Lower leg skin (tissue), 4 donors: ENCODE measurements around the gene SLC9A5. TPM values are rescaled to one million over a fixed set of nuclear protein-coding genes. Genes with fewer than 3 reads are reported as not detected.

ENCODE experiments used
- DNase-seq, 2 donors: peaks; one replicate each; pipeline ENCODE4 v3.0.0-alpha.2; 2019; ENCODE audit warnings: low spot score in 2 of 2
- H3K4me3 ChIP-seq: fragments of 200-600 bp; sonication (generic); 2 replicates; pipeline ENCODE4 v1.5.1; 2017; ENCODE audit warnings: mild to moderate bottlenecking, low read depth; ENCODE audit not compliant: poor library complexity, severe bottlenecking
- POLR2A ChIP-seq, 2 donors: fragments of 450-650 bp; IDR thresholded peaks; one replicate each; pipeline ENCODE4 v1.6.1; 2016 to 2017; ENCODE audit warnings: antibody characterized with exemption in 2 of 2, mild to moderate bottlenecking in 1 of 2, moderate library complexity in 1 of 2
- WGBS, 2 donors: methylation state at CpG; one replicate each; pipeline ENCODE4 v1.1.5; 2018; 5-methylcytosine and 5-hydroxymethylcytosine counted together
- intact Hi-C: fragments of 100-400 bp; cut with DNase I; formaldehyde crosslinking; loops from one replicate; pipeline ENCODE4 v1.15.0; 2023; ENCODE audit warnings: low total_unique reads
- total RNA-seq, 4 donors: library from RNA; depleted of rRNA; stranded (reverse); fragments of >200 nt; gene quantifications; one replicate each; pipeline ENCODE4 v1.1.0, GENCODE V29; 2016
- TF ChIP-seq, protein P1 (sequence below), 3 donors: fragments of 450-650 bp; IDR thresholded peaks; one replicate each; pipeline ENCODE4 v1.5.1; 2016; ENCODE audit warnings: antibody characterized with exemption in 3 of 3, mild to moderate bottlenecking in 3 of 3, moderate library complexity in 2 of 3

Gene SLC9A5, protein sequence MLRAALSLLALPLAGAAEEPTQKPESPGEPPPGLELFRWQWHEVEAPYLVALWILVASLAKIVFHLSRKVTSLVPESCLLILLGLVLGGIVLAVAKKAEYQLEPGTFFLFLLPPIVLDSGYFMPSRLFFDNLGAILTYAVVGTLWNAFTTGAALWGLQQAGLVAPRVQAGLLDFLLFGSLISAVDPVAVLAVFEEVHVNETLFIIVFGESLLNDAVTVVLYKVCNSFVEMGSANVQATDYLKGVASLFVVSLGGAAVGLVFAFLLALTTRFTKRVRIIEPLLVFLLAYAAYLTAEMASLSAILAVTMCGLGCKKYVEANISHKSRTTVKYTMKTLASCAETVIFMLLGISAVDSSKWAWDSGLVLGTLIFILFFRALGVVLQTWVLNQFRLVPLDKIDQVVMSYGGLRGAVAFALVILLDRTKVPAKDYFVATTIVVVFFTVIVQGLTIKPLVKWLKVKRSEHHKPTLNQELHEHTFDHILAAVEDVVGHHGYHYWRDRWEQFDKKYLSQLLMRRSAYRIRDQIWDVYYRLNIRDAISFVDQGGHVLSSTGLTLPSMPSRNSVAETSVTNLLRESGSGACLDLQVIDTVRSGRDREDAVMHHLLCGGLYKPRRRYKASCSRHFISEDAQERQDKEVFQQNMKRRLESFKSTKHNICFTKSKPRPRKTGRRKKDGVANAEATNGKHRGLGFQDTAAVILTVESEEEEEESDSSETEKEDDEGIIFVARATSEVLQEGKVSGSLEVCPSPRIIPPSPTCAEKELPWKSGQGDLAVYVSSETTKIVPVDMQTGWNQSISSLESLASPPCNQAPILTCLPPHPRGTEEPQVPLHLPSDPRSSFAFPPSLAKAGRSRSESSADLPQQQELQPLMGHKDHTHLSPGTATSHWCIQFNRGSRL
- under 1 TPM; 0.04 to 0.83 (median 0.64) TPM for total RNA-seq

DNA sequence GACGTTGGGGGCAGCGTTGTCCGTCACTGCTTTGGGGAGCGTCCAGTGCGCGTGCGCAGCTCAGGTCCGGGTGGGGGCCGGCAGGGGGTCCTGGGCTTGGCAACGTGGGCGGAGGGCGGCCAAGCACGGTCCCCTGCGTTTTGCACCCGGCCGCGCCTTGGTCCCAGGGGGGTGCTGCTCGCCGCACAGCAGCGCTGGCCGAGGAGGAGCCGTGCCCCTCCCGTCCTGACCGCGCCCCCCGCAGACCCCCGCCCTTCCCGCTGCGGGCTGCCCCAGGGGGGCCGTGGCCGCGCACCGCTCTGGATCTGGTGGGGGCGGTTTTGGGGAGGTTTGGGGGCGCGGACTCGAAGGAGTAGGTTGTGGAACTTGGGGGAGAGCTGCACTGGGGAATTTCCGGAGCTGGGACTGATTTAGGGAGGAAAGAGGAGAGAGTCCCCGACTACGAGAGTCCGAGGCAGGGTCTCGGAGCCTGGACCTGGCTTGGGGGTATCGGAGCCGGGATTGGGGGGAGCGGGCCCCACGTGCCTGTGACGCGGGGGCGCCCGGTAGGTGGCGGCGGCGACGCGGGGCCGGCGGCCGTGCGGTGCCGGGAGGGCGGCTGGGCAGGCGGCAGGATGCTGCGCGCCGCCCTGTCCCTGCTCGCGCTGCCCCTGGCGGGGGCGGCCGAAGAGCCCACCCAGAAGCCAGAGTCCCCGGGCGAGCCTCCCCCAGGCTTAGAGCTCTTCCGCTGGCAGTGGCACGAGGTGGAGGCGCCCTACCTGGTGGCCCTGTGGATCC lies at the start of gene SLC9A5:
SLC9A5 (plus strand) TSS at position 579 of the 777 bp plus-strand sequence; CDS start at position 615, 36 bp downstream.
- no peak for DNase-seq
- TF ChIP-seq, protein P1, sequence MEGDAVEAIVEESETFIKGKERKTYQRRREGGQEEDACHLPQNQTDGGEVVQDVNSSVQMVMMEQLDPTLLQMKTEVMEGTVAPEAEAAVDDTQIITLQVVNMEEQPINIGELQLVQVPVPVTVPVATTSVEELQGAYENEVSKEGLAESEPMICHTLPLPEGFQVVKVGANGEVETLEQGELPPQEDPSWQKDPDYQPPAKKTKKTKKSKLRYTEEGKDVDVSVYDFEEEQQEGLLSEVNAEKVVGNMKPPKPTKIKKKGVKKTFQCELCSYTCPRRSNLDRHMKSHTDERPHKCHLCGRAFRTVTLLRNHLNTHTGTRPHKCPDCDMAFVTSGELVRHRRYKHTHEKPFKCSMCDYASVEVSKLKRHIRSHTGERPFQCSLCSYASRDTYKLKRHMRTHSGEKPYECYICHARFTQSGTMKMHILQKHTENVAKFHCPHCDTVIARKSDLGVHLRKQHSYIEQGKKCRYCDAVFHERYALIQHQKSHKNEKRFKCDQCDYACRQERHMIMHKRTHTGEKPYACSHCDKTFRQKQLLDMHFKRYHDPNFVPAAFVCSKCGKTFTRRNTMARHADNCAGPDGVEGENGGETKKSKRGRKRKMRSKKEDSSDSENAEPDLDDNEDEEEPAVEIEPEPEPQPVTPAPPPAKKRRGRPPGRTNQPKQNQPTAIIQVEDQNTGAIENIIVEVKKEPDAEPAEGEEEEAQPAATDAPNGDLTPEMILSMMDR (IDR thresholded peaks at IDR 0.05), result no peak
- TF ChIP-seq POLR2A (IDR thresholded peaks at IDR 0.05), result no peak
- intact Hi-C loops, result no loop called here
- WGBS, 2 donors, result 0 to 1% methylated on average over 36 to 50 of the region's 75 CpGs
- peak within 1 kb of the TSS; percentile 9 for H3K4me3 ChIP-seq

- intact Hi-C loops, result no loop called here
- WGBS, 2 donors, result 34 to 41% methylated on average over 18 to 37 of the region's 61 CpGs
- H3K4me3 ChIP-seq, result peak within 1 kb of the TSS; percentile 4
- TF ChIP-seq, protein P1 (IDR thresholded peaks at IDR 0.05), result no peak
- TF ChIP-seq POLR2A (IDR thresholded peaks at IDR 0.05), result no peak
- peak in 1 of 2 donors; percentile 89 for DNase-seq
Observed at GRCh38 chr16:67199011-67199807, 49.6 kb upstream of the SLC9A5 start, which contains the start of gene ELMO3. TSS of gene ELMO3 (plus strand) at chr16:67199131. CDS start at chr16:67199327, 196 bp downstream.

DNA sequence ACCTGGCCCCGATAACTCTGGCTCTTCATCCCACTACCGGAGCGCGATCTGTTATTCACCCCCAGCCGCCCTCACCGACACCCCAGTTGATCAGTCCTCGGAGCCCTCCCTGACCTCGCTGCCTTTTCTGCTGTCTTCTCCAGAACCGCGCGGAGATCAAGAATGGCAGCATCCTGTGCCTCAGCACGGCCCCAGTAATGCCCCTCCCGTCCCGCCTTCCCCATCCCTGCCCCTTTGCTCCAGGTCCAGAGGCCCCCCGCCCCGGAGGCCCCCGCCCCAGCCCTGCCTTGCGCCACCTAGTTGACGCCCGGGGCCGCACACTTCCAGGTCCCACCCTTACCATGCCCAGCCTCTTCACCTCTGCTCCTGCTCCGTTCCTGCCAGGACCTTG lies 49.0 kb upstream of the SLC9A5 start:
- no peak overlapping the region for H3K4me3 ChIP-seq
- TF ChIP-seq POLR2A (IDR thresholded peaks at IDR 0.05), result no peak
- TF ChIP-seq, protein P1 (IDR thresholded peaks at IDR 0.05), result no peak
- intact Hi-C loops, result no loop called here
- 29 to 51% methylated on average over 21 to 22 of the region's 22 CpGs for WGBS, 2 donors
- no peak for DNase-seq

- 81 to 86% methylated on average over 5 to 7 of the region's 8 CpGs for WGBS, 2 donors
- intact Hi-C loops, result no loop called here
- no peak for DNase-seq
- H3K4me3 ChIP-seq, result no peak overlapping the region
- TF ChIP-seq, protein P1 (IDR thresholded peaks at IDR 0.05), result no peak
- no peak for TF ChIP-seq POLR2A (IDR thresholded peaks at IDR 0.05)
Observed at GRCh38 chr16:67200491-67200890, 48.3 kb upstream of the SLC9A5 start.
